D721Med (cell line): Measurements from ENCODE around the gene CHRM4.

Experiments
- DNase-seq: peaks from one replicate; pipeline ENCODE4 v3.0.0; 2011; ENCODE audit warnings: low spot score; ENCODE audit not compliant: insufficient read length
- FAIRE-seq: peaks from 2 replicates; lab custom pipeline; 2011; peaks lifted over from hg19 to GRCh38; lab: Jason Lieb, UNC
- TF ChIP-seq, protein P1 (sequence below): IDR thresholded peaks from 2 replicates; pipeline ENCODE4 v1.5.1; 2012; ENCODE audit warnings: mild to moderate bottlenecking, control low read depth; ENCODE audit not compliant: insufficient read depth; ENCODE audit errors: missing control alignments

Gene CHRM4

DNA sequence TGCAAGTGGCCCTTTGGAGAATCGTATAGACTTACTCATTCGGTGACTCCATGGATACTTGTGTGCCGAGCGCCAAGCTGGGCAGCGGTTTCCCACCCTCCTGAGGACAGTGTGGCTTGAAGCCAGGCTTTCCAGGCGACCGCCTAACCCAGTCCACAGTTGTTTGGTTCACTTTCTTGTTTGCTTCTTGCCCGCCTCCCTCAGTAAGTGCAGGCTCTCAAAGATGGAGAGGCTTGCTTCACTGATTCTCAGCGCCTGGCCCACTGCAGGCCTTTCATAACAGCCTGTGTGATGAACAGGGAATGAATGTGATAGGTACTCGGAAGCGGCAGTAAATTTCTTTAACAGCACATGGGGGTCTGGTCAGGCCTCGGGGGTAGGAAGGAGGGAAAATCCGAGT lies 21.3 kb downstream of the CHRM4 start:
- DNase-seq = no peak
- no peak for FAIRE-seq
- TF ChIP-seq, protein P1, sequence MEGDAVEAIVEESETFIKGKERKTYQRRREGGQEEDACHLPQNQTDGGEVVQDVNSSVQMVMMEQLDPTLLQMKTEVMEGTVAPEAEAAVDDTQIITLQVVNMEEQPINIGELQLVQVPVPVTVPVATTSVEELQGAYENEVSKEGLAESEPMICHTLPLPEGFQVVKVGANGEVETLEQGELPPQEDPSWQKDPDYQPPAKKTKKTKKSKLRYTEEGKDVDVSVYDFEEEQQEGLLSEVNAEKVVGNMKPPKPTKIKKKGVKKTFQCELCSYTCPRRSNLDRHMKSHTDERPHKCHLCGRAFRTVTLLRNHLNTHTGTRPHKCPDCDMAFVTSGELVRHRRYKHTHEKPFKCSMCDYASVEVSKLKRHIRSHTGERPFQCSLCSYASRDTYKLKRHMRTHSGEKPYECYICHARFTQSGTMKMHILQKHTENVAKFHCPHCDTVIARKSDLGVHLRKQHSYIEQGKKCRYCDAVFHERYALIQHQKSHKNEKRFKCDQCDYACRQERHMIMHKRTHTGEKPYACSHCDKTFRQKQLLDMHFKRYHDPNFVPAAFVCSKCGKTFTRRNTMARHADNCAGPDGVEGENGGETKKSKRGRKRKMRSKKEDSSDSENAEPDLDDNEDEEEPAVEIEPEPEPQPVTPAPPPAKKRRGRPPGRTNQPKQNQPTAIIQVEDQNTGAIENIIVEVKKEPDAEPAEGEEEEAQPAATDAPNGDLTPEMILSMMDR = no peak

DNA sequence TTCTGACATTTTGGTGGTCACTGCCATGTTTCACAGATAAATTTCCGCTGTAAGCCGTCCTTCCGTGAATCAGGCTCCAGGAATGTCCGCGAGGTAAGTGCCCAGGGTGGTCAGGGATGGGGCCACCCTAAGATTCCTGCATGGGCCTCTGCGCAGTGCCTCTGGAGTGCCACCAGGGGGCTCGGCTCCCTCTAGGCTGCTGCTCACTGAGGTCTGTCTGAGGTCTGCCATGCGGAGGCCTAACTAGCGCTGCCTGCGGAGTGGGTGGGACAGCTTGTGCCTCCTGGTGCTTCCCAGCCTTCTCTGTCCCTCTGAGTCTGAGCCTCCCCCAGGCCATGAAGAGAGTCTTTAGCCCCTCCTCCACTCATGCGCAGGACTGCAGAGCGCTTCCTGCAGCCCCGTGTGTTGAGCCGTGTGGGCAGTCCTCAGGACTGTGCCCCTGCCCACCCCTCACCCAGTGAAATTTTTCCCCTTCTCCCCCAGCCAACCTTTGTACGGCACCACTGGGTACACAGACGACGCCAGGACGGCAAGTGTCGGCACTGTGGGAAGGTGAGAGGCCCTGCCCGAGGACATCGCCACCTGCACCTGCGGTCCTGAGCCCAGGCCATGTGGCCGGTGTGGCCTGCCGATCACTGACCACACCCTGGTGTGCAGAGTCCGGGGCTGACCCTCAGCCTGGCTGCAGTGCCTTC lies 22.0 kb downstream of the CHRM4 start:
- TF ChIP-seq, protein P1 = peak; percentile 80
- DNase-seq = no peak
- FAIRE-seq = no peak

DNA sequence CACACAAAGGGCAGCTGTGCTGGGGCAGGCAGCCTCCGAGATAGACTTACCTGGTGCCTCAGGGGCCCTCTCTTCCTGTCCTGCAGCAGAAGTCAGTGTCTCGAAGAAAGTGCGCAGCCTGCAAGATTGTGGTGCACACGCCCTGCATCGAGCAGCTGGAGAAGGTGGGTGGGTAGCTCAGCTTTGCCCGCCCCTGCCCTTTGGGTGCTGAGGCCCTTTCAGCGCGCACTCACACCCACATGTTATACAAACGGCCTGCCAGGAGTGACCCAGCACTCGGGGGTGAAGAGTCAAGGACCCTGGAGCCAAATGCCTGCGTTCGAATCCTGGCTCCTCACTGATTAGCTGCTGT lies 23.7 kb downstream of the CHRM4 start:
- FAIRE-seq = no peak

DNA sequence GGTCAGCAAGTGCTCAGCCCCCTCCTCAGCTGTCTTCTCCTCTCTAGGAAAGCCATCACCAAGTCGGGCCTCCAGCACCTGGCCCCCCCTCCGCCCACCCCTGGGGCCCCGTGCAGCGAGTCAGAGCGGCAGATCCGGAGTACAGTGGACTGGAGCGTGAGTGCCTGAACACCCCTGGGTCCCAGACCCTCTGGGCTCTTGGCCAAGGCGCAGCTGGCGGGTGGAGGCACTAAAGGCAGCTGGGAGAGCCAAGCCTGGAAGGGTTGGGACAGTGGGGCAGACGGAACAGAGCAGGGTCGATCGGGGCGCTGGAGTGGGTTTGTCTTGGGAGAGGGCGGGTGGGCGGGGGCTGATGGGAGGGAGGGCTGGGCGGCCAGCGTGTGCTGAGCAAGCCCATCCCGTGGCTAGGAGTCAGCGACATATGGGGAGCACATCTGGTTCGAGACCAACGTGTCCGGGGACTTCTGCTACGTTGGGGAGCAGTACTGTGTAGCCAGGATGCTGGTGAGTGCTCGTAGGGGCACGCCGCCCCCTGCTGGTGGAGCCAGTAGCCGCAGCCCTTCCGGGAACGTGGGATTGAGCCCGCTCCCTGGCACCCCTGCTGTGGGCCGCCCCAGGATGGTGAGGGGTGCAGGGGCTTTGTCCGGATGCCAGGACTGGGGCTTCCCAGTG lies 24.2 kb downstream of the CHRM4 start:
- DNase-seq (no peak), FAIRE-seq (no peak)
- TF ChIP-seq, protein P1 = peak; percentile 64

More for the DNA sequence above, 23.7 kb downstream of the CHRM4 start:
- TF ChIP-seq, protein P1 = no peak
- DNase-seq = no peak

DNA sequence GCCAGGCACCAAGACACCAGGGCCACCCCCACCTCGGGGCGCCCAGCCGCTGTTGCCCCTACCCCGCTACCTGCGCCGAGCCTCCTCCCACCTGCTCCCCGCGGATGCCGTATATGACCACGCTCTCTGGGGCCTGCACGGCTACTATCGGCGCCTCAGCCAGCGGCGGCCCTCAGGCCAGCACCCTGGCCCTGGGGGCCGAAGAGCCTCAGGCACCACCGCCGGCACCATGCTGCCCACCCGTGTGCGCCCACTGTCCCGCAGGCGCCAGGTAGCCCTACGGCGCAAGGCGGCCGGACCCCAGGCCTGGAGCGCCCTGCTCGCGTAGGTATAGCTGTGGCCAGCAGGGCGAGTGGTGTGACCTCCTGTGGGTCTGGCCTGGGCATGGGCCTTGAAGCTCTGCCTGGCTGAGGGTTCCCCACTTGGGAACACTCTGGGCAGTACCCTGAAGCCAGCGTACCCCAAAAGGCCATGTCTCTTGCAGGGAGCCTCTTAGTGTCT lies 24.9 kb downstream of the CHRM4 start:
- FAIRE-seq (no peak), DNase-seq (no peak)
- TF ChIP-seq, protein P1 = no peak

DNA sequence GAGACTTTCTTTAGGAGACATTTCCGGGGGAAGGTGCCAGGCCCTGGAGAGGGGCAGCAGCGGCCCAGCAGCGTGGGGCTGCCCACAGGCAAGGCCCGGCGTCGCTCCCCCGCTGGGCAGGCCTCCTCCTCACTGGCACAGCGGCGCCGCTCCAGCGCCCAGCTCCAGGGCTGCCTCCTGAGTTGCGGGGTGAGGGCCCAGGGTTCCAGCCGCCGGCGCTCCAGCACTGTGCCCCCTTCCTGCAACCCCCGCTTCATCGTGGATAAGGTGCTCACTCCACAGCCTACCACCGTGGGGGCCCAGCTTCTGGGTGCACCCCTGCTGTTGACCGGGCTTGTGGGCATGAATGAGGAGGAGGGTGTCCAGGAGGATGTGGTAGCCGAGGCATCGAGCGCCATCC lies 25.3 kb downstream of the CHRM4 start:
- FAIRE-seq (no peak), DNase-seq (no peak)
- TF ChIP-seq, protein P1 = no peak

DNA sequence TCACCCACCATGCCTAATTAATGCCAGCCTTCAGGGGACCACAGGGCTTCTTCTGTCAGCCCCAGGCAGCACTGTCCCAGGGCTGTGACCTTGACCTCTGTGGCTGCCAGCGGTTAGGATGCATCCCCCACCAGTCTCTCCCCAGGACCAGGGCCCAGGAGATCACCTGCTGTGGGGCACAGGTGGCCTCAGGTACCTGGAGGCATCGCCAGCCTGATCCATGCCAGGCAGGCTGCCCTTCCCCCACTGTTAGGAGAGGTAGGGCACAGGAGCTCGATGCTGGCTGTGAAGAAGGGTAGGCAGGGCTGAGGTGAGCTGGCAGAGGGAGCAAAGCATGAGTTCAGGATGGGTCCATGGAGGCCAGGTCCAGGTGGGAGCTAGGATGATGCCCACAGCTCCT lies 26.8 kb downstream of the CHRM4 start:
- FAIRE-seq = no peak
- TF ChIP-seq, protein P1 = no peak
- DNase-seq = no peak
